GM19324 (cell line): ENCODE results near the gene TMEM271.
"Not testable (repeated sequence)": the region's sequence is repeated elsewhere in the genome, so short reads cannot be mapped to it uniquely, and the experiment has no call there.

Experiments used
- ATAC-seq: cut with Tn5 transposase; IDR thresholded peaks from one replicate; pipeline ENCODE4 v1.9.1; 2021; ENCODE audit warnings: mild to moderate bottlenecking, moderate library complexity; ENCODE audit not compliant: unreplicated experiment, low FRiP score

The TMEM271 gene

DNA sequence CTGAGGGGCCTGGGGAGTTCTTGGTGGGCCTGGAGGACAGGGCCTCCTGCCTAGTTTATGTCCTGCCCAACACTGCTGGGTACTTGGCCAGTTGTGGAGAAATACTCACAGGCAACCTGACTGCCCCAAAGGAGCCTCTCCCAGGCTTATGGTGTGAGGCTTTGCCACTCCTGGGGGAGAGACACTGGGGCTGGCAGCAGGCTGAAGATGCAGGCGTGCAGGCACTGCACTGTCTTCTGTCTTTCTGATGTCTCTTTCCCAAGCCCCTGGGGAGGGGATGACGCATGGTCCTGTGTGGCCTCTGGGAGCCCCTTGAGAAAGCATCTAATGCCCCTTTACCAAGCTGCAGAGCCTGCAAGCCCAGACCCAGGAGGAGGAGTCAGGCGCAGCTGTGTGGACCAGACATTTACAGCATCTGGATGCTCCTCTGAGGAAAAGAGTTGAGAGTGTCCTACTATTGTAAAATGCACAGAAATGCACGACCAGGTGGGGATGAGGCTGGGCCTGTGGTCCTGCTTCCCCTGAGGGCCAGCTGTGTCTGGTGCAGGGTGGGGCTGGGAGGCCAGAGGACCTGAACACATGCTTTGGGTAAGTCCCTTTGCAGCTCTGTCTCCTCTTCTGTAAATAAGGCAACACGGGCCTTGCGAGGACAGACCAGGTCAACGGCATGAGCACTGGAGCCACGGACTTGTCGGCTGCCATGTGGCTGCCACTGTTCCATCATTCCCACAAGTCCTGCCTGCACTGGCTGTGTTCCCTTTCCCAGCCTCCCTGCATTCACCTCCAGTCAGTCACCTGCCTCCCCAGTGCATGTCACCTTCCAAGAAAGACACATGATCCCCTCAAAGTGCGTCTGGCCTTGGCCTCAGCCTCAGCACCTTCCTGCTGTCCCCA, 8.4 kb downstream of the TMEM271 start:
- ATAC-seq, result no peak

DNA sequence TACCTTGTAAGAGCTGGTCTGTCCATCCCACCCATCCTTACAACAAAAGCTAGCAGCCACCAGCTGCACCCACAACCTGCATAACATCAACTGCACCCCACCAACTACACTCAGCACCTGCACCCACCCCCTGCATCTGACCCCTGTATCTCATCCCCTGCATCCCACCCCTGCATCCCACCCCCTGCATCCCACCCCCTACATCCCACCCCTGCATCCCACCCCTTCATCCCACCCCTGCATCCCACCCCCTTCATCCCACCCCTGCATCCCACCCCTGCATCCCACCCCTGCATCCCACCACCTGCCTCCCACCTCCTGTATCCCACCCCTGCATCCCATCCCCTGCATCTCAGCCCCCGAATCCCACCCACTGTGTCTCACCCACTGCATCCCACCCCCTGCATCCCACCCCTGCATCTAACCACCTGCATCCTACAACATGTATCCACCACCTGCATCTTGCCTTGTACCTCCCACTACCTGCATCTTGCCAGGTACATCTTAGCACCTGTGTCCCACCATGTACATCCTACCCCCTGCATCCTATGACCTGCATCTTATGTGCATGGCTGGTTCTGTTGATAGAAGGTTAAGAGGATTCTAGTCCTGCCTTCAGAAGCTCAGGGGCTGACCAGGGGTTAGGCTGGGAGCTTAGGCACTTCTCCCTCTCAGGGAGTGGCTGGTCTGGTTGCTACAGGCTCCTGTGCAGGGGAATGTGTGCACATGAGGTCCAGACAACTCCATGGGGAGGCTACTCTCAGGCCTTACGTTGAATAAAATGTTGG, 9.4 kb downstream of the TMEM271 start:
- ATAC-seq, result no peak

DNA sequence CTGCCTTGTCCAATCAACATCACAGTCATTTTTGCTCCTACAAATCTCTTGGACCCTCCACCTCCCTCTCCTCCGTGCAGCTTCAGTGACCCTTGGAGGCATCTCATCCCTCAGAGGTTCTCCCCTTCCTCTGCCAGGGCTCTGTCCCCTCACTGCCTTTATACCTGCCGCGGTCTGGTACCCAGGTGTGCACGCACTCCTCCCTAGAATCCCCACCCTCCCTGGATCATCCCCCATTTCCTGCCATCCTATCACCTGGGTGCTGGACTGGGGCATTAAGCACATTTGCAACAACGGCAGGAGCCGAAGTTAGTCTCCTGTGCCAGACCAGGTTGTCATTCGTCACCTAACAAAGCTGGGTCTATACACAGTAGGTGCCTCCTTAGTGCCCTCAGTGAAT, 10.1 kb downstream of the TMEM271 start:
- no peak for ATAC-seq

DNA sequence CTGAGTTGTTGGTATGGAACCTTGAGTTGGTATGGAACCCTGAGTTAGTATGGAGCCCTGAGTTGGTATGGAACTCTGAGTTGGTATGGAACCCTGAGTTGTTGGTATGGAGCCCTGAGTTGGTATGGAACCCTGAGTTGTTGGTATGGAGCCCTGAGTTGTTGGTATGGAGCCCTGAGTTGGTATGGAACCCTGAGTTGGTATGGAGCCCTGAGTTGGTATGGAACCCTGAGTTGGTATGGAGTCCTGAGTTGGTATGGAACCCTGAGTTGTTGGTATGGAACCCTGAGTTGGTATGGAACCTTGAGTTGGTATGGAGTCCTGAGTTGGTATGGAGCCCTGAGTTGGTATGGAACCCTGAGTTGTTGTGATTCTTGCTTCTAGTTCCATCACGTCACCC, 10.5 kb downstream of the TMEM271 start:
- ATAC-seq, result not testable (repeated sequence)

DNA sequence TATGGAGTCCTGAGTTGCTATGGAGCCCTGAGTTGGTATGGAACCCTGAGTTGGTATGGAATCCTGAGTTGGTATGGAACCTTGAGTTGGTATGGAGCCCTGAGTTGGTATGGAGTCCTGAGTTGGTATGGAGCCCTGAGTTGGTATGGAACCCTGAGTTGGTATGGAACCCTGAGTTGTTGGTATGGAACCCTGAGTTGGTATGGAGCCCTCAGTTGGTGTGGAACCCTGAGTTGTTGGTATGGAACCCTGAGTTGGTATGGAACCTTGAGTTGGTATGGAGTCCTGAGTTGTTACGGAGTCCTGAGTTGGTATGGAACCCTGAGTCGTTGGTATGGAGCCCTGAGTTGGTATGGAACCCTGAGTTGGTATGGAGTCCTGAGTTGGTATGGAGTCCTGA, 13.6 kb downstream of the TMEM271 start:
- not testable (repeated sequence) for ATAC-seq

DNA sequence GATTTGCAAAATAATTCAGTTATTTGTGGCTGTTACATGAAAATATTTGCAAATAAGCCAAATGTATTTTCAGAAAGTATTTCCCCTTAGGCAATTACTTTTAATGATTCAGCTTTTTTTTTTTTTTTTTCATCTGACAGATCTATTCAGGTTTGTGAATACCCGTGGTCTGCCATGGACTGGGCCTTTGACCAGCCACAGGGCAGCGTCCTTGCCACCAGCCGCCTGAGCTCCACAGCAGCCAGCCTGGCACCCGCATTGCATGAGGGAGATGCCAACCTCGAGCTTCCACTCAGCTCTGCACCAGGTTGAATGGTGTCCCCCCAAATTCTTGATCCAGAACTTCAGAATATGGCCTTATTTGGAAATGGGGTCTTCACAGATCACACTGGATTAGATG, 14.7 kb downstream of the TMEM271 start:
- ATAC-seq, result no peak

DNA sequence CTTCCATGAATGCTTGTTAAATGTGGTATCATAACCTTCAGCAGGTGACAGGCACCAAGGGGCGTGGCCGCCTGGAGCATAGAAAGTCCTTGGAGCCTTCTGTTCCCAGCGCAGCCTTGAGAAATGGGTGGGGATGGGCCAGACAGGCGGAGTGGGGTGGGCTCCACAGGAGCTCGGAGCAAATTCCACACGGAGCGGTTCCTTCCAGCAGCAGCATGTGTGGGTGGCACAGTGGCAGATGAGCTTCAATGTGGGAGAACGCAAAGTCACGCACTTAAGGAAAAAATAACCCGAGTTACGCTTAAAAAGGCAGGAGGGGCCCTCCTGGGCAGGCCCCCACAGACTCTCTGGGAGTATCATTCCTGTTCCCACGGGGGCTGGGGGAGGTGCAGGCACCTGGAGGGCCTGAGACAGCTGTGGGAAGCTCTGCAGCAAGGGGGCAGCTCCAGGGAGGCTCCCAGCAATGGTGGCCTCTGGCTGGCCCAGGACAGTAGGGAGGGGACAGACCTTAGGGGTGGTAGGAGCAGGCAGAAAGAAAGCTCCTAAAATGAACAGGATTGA, 15.3 kb downstream of the TMEM271 start:
- ATAC-seq, result no peak

- ATAC-seq, result no peak
Measured at GRCh38 chr4:560061-560460, 16.0 kb downstream of the TMEM271 start.

- ATAC-seq, result no peak
Measured at GRCh38 chr4:555566-556275, 20.4 kb downstream of the TMEM271 start.

DNA sequence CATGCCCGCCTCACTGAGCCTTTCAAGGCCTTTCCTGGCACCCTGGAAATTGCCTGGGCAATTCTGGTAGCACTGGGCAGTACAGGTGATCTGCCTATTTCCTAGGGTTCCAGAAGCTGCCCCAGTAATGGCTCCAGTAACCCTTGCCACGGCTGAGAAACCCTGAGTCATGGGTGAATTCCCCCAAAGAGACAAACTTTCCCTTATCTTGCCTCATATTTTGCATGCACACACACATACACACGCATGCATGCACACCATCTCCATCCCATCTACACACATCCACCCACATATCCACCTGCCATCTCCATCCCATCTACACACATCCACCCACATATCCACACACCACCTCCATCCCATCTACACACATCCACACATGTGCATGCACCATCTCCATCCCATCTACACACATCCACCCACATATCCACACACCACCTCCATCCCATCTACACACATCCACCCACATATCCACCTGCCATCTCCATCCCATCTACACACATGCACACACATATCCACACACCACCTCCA, 21.2 kb downstream of the TMEM271 start:
- ATAC-seq, result not testable (repeated sequence)

GRCh38 chr4:552019-552418, 24.1 kb downstream of the TMEM271 start:
- ATAC-seq, result no peak

- ATAC-seq, result not testable (repeated sequence)
Measured at GRCh38 chr4:550268-550667, 25.8 kb downstream of the TMEM271 start.

DNA sequence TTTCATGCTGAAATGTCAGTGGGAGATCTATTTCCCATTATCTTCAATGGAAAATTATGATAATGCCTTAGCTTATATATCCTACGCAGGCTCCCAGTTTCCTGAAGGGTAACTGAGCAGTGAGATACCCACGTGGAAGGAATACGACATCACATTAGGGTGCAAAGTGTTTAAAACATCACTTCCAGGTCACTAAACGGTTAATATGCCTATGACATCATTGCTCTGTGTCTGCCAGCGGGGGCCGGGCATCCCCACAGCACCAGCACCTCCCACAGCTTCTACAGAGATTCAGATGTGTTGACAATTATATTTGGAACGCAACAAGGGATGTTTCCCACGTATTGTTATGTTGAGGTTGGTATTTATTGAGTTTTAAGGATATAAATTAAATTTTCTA, 27.1 kb downstream of the TMEM271 start:
- ATAC-seq, result no peak

GRCh38 chr4:545612-546011, 30.5 kb downstream of the TMEM271 start:
- ATAC-seq, result no peak

DNA sequence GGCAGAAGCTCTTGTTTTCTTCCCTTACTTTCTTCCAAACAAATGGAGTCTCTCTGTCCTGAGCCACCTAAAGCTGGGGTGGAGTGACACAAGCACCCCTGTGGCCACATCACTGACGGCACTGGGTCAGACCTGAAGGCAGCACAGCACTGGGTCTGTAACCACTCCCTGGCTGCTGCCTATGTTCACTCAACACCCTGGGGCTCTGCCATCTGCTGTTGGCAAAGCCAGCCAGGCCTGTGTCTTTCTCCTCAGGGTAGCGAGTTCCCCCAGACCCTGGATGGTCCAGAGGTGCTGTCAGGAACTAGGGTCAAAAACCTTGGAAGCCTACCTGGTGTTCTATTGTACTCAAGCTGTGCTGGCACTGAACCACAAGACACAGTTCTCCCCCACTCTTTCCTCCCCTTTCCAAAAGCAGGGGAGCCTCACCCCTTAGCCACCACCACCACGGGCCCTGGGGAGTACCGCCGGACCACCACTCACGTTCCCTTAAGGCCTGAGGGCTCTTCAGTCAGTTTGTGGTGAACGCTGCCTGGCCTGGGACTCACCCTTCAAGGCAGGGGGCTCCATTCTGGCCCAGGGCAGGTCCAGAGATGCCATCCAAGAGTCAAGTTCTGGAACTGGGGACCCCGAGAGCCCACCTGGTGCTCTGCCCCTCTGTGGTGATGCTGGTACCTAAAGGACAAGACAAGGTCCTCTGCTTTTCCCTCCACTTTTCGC, 31.5 kb downstream of the TMEM271 start:
- no peak for ATAC-seq

DNA sequence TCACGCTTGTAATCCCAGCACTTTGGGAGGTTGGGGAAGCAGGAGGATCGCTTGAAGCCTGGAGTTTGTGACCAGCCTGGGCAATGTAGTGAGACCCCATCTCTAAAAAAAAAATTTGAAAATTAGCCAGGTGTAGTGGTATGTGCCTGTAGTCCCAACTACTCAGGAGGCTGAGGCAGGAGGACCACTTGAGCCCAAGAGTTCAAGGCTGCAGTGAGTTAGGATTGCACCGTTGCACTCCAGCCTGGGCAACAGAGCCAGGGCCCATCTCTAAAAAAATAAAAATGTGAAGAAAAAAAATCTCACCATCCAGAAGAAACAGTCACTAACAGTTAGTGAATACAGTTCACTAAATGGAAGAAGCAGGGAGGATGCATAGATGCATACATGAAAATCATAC, 34.8 kb downstream of the TMEM271 start:
- ATAC-seq, result no peak

DNA sequence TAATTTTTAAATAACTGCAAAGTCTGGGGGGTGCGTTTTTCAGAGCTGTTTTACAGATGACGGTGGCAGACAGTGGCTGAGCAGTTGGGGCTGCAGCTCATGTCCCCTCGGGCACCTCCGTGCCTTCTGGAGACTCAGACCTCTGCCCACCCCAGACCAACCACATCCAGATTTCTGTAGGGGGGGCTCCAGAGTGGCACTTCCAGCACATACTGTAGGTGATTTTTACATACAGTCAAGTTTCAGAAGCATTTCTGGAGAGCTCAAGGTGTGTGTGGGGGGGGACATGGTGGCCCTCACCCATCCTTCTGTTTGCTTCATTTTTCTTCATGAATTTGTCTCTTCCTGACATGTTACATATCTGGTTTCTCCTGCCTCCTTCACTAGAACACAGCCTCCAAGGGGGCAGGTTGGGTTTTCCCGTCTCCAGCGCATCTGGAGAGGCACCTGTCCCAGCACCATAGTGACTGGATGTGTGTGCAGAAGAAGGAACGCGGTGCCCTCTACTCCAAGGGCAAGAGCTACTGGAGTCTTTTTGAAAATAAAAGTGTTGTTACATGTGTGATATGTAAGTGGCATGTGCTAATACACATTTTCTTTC, 37.5 kb downstream of the TMEM271 start:
- ATAC-seq, result no peak

DNA sequence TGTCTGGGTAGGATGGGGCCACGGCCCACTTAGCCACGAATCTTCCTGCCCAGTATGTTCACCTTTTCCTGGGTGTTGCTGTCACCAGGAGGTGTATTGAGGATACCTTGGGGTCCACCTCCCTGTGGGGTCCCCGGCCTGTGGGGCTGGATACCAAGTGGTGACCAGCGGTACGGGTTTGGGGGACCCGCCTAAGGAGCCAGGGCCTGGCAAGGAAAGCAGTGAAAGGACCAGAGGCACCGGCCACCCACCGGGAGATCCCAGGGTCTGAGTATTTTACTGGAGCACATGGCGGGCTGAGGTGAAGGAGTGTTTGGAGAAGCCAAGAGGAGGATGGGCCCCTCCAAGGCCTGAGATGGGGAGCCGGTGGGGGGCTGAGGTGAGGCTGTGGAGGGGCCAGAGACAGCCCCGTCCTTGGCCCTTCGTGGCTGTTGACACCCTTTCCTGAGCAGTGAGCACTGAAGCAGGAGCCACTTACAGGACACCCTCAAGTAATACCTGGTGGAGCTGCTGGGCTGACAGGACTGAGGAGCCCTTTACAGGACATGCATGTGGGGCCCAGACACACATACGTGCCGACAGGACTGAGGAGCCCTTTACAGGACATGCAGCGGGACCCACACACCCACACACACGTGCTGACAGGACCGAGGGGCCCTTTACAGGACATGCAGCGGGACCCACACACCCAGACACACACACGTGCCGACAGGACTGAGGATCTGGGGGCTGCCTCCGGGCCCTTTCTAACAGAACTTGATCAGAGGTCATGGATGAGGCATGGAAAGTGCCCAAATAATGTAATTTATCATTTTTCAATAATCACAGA, 38.4 kb downstream of the TMEM271 start:
- ATAC-seq, result no peak
